EL (cell line): ENCODE measurements around the gene TRIM16.
"Not testable (repeated sequence)": the region's sequence is repeated elsewhere in the genome, so short reads cannot be mapped to it uniquely, and the experiment has no call there.

Experiments used
- DNase-seq: peaks from one replicate; pipeline ENCODE4 v3.0.0-alpha.2; 2016

The TRIM16 gene

DNA sequence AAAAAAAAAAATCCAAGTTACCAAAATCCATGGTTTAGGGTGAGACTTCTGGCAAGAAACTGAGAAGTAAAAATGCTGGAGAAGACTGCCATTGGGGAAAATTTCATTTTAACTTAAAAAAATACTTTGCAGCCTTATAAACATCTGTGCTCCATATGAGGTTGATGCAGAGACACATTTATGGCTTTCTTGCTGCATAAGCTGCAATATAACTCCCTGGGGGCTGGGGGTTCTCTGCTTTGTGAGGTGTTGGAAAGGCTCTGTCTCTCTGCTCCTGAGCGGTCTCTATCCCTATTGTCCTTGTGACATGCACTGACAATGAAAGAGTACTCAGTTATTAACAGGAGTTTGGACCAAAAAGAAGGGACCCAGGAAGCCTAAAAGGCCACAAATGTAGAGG, 71.0 kb downstream of the TRIM16 start:
- DNase-seq, result not testable (repeated sequence)

- DNase-seq, result not testable (repeated sequence)
Measured at GRCh38 chr17:15592960-15593359, 91.2 kb downstream of the TRIM16 start.

DNA sequence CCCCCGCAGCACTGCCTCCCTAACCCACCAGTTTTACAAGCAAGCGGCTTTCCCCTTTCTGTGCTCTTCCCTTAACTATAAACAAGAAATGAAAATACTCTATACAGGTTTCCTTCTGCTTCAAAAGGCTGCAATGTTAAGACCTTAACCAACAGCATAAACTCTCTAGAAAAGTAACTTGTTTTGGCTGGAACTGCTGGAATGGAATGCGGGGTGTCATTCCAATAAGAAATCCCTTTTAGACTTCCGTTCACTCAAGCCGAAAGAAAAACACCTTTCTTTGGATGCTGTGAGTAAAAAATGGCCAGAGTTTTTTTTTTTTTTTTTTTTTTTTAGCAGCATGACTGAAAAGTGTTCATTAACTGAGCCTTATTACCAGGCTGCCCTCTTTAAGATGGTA, 92.1 kb downstream of the TRIM16 start:
- DNase-seq, result not testable (repeated sequence)

- not testable (repeated sequence) for DNase-seq
Measured at GRCh38 chr17:15590844-15591243, 93.3 kb downstream of the TRIM16 start.

DNA sequence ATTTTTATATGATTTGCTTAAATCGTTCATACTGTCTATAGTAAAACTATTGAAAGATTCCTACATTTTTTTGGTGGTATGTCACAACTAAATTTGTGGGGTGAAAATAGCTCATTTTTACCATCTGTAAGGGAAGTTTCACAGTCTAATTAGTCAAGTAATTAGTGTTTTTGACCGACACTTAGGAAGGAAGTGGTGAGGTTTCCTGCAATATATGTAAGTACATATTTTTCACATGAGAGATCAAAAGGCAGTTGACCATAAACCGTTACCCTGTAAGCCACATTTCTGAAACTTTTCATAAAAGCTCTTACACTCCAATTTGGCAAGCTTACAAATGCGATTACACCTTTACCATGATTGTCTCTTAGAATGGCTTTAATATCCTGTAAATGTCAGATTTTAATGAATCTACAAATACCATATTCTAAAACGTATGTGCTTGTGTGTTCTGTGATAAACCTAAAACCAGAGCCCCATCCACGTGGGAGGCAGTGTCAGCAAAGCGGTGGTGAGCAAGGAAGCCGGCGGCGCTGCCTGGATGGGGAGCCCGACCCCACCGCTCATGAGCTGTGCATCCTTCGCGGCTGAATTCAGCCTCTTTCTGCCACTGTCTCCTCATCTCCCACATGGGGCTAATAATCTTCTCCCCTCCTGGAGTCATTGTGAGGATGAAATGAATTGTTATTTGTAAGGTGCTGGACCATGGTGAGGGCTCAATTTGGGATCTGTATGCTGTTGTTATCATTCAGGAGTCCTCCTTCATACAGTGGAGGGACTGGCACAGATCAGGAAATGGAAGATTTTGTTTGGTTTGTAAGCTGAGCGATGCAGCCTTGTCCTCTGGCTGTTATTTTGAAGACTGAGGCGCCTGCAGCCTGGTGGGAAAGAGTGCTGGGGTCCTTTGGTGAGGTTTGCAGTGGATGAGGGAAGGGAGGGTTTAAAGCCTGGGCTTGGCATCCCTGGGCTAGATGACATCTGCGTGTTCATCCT, 94.3 kb downstream of the TRIM16 start:
- DNase-seq, result not testable (repeated sequence)

DNA sequence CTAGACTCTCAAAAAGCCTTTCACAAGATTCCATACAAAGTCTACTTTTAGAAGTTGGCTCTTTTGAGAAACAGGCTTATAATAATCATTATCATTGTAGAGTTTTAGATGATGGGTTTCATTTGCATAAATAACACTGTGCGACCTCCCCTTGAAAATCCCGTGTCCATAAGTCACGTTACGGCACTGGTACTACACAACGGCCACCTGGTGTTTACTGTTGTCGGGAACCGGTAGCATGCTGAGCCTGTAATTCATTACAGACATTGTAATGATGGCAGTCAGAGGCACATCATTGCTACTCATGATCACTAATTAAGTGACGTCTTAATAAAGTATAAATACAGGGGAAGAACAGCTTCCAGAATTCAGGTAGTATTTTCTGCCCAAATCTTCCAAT, 96.1 kb downstream of the TRIM16 start:
- DNase-seq, result not testable (repeated sequence)

- not testable (repeated sequence) for DNase-seq
Measured at GRCh38 chr17:15583313-15583712, 100.8 kb downstream of the TRIM16 start.

- not testable (repeated sequence) for DNase-seq
Measured at GRCh38 chr17:15581462-15581861, 102.6 kb downstream of the TRIM16 start.
